SK-N-SH (cell line): ENCODE data around the gene UBE3D. TPM values are rescaled to one million over a fixed set of nuclear protein-coding genes. Genes with fewer than 3 reads are reported as not detected.
A peak's percentile ranks its signal among the peaks of the same experiment; 100 is the strongest.

Experiments used
- EZH2phosphoT487 ChIP-seq: fragments of 200-600 bp; sonication (generic); IDR thresholded peaks from 2 replicates; pipeline ENCODE4 v1.6.1; 2017; ENCODE audit warnings: low read depth, mixed run types, mild to moderate bottlenecking, antibody characterized with exemption, moderate library complexity, borderline replicate concordance
- FOSL2 ChIP-seq: IDR thresholded peaks from 2 replicates; pipeline ENCODE4 v1.4.0; 2012; ENCODE audit warnings: low read depth, mild to moderate bottlenecking, moderate library complexity, borderline replicate concordance
- GATA2 ChIP-seq: sonication (generic); formaldehyde crosslinking; IDR thresholded peaks from 2 replicates; pipeline ENCODE4 v1.5.0; 2020; ENCODE audit warnings: mild to moderate bottlenecking, missing genetic modification reagents
- NRF1 ChIP-seq: IDR thresholded peaks from 2 replicates; pipeline ENCODE4 v1.6.1; 2012; ENCODE audit warnings: low read depth, mild to moderate bottlenecking, low read length
- TCF12 ChIP-seq: IDR thresholded peaks from 2 replicates; pipeline ENCODE4 v1.4.0; 2012
- YY1 ChIP-seq: IDR thresholded peaks from 2 replicates; pipeline ENCODE4 v1.4.0; 2012; ENCODE audit warnings: low read depth, mild to moderate bottlenecking
- polyA plus RNA-seq, 3 experiments: library from polyadenylated mRNA; depleted of rRNA; stranded (reverse); fragments of >200 nt; gene quantifications; 2 replicates each; pipeline ENCODE4 v1.2.3, GENCODE V29; 2012
- small RNA-seq, 7 experiments: library from RNA; depleted of rRNA; stranded (forward); fragments of <200 nt; gene quantifications; one replicate each; pipeline ENCODE3, GENCODE V24; 2012
- TF ChIP-seq, protein P1 (sequence below): IDR thresholded peaks from 2 replicates; pipeline ENCODE4 v1.4.0; 2012; ENCODE audit warnings: low read depth, borderline replicate concordance

Gene UBE3D
- polyA plus RNA-seq, 1 of the 3 experiments (the other 2 are of a cell fraction), result 3.4 TPM

DNA sequence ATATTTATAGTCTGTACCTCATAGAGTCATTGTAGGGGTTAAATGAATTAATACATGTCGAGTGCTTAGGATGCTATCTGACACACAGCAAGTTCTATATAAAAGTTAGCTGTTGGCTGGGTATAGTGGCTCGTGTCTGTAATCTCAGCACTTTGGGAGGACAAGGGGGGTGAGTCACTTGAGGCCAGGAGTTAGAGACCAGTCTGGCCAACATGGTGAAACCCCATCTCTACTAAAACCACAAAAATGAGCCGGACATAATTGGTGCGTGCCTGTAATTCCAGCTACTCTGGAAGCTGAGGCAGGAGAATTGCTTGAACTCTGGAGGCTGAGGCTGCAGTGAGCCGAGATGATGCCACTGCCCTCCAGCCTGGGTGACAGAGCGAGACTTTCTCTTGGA lies 222.9 kb downstream of the UBE3D start (continued):
- no peak for TF ChIP-seq YY1
- TF ChIP-seq, protein P1, sequence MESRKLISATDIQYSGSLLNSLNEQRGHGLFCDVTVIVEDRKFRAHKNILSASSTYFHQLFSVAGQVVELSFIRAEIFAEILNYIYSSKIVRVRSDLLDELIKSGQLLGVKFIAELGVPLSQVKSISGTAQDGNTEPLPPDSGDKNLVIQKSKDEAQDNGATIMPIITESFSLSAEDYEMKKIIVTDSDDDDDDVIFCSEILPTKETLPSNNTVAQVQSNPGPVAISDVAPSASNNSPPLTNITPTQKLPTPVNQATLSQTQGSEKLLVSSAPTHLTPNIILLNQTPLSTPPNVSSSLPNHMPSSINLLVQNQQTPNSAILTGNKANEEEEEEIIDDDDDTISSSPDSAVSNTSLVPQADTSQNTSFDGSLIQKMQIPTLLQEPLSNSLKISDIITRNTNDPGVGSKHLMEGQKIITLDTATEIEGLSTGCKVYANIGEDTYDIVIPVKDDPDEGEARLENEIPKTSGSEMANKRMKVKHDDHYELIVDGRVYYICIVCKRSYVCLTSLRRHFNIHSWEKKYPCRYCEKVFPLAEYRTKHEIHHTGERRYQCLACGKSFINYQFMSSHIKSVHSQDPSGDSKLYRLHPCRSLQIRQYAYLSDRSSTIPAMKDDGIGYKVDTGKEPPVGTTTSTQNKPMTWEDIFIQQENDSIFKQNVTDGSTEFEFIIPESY, result no peak
- no peak for TF ChIP-seq NRF1
- TF ChIP-seq TCF12, result peak; percentile 60
- TF ChIP-seq EZH2phosphoT487, result no peak
- peak; percentile 54; the same call in 1 of the 2 replicates for TF ChIP-seq FOSL2
- no peak for TF ChIP-seq GATA2

Small RNA genes within 50 kb of the gene (small RNA-seq; reads per million reads assigned to genes)
- 0 reads per million in 7 experiments for gene LAP3P1

Other genes starting within 250 kb of the UBE3D start
- gene DOP1A, start 1.8 kb upstream of the UBE3D start, polyA plus RNA-seq (2012; rRNA removed), result 3.4 and 4.0 TPM in 2 replicates
- gene PGM3, start 127.4 kb upstream of the UBE3D start, polyA plus RNA-seq (2012; rRNA removed), result 24.2 and 30.2 TPM in 2 replicates
- gene RWDD2A, start 127.5 kb upstream of the UBE3D start, polyA plus RNA-seq (2012; rRNA removed), result 3.4 and 5.8 TPM in 2 replicates